WTC11 (cell line): Measurements from ENCODE around the gene SYCP2L.

ENCODE experiments used
- TF ChIP-seq, protein P1 (sequence below): sonication (generic); formaldehyde crosslinking; IDR thresholded peaks from 2 replicates; pipeline ENCODE4 v1.8.1; 2023; ENCODE audit warnings: mild to moderate bottlenecking, missing genetic modification reagents, moderate library complexity
- TF ChIP-seq, protein P2 (sequence below): fragments of 200-600 bp; IDR thresholded peaks from 2 replicates; pipeline ENCODE4 v1.8.0; 2022; ENCODE audit warnings: antibody characterized with exemption

DNA sequence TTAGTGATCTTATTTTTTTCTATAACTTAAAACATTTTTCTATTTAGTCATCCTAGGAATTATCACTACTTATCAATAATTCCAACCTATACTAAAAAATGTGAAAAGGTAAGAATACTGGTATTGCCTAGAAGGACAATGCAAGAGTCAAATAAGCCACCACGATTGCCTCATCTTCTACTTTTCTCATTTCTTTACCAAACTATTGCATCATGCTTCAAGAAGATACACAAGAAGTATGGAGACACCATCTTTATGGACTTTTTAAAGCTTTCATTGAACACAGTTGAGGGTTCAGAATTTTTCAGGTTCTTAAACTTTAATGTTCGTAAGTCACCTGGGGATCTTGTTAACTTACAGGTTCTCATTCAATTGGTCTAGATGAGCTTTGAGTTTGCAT is 131.4 kb downstream of the SYCP2L start:
- TF ChIP-seq, protein P1, sequence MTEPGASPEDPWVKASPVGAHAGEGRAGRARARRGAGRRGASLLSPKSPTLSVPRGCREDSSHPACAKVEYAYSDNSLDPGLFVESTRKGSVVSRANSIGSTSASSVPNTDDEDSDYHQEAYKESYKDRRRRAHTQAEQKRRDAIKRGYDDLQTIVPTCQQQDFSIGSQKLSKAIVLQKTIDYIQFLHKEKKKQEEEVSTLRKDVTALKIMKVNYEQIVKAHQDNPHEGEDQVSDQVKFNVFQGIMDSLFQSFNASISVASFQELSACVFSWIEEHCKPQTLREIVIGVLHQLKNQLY (CRISPR knock-in tag) = no peak
- TF ChIP-seq, protein P2, sequence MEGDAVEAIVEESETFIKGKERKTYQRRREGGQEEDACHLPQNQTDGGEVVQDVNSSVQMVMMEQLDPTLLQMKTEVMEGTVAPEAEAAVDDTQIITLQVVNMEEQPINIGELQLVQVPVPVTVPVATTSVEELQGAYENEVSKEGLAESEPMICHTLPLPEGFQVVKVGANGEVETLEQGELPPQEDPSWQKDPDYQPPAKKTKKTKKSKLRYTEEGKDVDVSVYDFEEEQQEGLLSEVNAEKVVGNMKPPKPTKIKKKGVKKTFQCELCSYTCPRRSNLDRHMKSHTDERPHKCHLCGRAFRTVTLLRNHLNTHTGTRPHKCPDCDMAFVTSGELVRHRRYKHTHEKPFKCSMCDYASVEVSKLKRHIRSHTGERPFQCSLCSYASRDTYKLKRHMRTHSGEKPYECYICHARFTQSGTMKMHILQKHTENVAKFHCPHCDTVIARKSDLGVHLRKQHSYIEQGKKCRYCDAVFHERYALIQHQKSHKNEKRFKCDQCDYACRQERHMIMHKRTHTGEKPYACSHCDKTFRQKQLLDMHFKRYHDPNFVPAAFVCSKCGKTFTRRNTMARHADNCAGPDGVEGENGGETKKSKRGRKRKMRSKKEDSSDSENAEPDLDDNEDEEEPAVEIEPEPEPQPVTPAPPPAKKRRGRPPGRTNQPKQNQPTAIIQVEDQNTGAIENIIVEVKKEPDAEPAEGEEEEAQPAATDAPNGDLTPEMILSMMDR = no peak
